ENCODE measurements around the gene MET.
"Not testable (repeated sequence)": the region's sequence is repeated elsewhere in the genome, so short reads cannot be mapped to it uniquely, and the experiment has no call there.

MET gene

DNA sequence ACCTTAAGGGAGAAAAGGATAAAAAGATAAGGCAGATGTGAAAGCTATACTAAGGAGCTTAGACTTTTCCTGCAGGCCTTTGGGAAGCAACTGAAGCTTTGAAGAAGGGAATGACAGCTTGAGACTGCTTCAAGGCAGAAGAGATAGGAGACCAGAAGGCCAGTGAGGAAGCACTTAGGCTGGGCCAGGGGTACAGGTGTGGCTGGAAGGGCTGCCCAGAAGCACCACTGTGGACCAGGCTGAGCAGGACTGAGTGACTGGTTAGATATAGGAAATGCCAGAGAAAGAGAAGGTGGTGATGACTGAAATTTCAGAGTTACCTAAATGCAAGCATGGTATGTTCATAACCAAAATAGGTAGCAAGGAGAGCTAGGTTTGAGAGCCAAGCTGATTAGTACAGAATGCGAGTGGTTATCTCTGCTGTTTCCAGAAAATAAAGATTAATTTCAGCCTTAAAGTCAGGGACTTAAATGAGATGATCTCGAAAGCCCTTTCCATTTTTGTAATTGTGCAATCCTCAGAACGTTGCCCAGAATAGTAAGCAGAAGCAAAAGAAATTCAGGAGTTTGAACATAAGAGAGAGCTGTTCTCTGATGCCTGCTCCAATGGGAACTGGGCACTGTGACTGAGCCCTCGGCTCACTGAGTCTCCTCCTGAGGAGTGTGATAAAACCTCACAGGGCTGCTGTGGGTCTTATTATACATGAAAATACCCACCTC, 54.9 kb downstream of the MET start:
- DNase-seq (ENCODE audit: low spot score) = no peak

DNA sequence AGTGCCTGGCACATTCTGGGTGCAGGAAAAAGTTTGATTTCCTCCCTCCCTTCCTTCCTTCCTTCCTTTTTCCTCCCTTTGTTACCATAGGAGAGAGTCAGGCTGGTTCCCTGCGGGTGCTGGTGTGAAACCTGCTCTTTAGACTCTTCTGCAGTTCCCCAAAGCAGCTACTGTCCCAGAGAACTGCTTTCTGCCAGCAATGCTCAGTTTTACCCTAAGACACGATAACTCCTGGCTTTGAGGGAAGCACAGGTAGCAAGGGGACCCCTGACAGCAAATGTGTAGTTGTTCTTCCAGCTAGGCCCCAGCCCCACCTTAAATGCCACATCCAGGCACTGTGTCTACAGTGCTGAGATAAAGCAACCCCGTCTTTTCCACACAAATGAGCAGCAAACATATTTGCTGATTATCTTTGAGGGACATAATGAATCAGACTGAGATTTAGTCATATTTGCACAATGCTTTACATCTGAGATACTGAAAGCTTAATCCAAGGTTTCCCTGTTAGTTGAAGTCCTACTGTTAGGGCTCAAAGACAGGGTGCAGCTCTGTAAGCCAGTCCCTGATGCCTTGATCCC, 55.5 kb downstream of the MET start:
- no peak for DNase-seq (ENCODE audit: low spot score)

DNA sequence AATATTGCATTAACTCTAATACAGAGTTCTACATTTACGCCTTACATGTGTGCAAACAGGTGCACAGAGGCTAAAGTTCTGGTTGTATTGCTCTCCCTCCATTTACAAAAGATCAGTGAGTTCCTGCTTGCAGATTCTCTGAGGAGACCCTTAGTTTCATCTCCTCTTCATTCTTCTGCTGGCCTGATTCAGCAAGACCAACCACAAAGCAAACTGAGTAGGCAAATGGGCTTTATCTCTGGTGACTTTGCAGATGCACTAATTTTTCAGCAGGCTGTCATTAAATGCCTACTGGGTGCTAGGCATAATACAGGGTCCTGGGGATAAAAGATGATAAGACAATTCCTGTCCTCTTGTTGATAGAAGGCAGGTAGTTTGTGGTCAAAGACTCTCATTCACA, 56.4 kb downstream of the MET start:
- DNase-seq (ENCODE audit: low spot score) = no peak

- no peak for DNase-seq (ENCODE audit: low spot score)
These were observed 58.4 kb downstream of the MET start for GRCh38 chr7:116730097-116731022.

GRCh38 chr7:116731023-116731395, 59.0 kb downstream of the MET start:
- no peak for DNase-seq (ENCODE audit: low spot score)

GRCh38 chr7:116731445-116732335, 59.7 kb downstream of the MET start:
- DNase-seq (ENCODE audit: low spot score) = no peak

GRCh38 chr7:116732788-116733694, 61.0 kb downstream of the MET start:
- no peak for DNase-seq (ENCODE audit: low spot score)

DNA sequence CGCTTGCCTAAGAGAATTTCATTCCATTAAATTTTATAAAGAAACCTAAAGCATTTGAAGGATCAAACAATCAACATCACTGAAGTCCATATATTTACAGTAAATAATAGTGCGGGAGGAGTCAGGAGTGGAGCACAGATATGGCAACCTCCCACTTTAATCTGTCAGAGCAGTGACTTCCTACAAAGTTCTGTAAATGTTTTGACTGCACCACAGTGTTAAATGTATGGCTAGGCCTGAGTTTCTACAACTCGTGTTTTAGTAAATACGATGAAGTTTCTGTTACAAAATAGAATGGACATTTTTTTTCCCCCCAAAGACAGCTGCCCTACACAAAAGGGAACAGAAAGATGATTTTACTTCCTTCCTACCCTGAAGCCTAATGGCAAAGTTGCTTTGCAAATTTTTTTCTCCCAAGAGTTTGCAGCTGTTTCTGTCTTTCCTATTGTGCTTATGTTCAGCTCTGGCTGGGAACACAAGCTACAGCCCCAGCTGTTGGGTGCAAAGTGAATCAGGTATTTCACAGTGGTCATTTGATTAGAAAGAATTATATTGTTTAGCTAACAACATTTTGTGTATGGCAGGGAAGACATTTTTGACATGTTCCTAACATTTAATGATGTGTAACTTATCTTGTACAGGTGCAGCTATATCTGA, 62.1 kb downstream of the MET start:
- no peak for DNase-seq (ENCODE audit: low spot score)

- DNase-seq (ENCODE audit: low spot score) = no peak
These were observed 62.7 kb downstream of the MET start for GRCh38 chr7:116734710-116735109.

DNA sequence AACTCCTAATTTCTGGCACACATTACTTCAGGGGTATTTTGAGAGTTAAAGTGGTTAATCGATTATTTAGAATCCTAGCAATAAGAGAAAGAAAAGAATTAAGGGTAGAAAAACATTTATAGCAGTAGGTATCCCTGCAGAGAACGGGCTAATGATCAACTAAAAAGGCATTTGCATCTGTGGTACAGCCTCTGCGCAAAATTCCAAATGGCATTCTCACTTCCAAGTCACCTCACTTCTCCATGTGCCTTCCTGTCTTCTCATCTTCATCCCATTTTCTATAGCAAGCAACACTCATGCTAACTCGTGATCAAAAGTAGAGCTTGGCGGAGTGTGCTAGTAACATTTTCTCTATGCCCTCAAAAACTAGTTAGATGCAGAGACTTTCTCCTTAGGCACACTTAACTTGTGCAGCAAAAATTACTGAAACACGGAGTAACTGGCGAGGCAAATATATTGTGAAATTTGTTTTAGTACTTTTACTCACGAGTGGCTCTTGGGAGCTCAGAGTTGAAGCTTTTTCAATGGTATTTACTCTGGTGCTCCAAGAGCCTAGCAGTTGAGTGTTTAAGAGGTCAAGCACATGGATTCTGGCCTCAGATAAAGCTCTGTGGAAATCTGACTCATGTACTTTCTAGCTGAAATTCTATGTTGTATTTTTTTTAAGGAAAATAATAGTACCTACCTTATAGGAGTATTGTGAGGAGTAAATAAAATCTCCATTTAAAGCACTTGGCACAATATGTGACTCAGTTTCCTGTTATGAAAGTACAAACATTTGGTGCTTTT, 65.1 kb downstream of the MET start:
- DNase-seq (ENCODE audit: low spot score) = no peak

DNA sequence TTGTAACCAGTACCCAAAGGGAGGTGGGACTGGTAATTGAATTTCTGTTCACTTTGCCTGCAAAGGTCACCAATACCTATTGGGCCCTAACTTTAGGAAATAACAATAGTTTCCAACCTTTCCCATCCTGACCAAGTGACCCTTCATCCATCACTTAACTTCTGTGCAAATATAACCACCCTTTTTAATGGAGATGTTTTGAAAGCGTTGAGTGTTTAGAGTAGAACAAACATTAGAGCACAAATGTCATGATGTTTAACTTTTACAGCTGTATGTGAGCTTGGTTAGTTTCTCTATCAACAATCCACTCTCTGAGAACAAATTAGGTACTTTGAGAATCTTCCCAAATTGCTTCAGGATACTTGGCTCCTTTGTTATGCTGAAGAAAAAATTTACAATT, 66.4 kb downstream of the MET start:
- no peak for DNase-seq (ENCODE audit: low spot score)

- DNase-seq (ENCODE audit: low spot score) = no peak
These were observed 67.3 kb downstream of the MET start for GRCh38 chr7:116739307-116739706.

- DNase-seq (ENCODE audit: low spot score) = no peak
These were observed 68.2 kb downstream of the MET start for GRCh38 chr7:116740231-116740630.

DNA sequence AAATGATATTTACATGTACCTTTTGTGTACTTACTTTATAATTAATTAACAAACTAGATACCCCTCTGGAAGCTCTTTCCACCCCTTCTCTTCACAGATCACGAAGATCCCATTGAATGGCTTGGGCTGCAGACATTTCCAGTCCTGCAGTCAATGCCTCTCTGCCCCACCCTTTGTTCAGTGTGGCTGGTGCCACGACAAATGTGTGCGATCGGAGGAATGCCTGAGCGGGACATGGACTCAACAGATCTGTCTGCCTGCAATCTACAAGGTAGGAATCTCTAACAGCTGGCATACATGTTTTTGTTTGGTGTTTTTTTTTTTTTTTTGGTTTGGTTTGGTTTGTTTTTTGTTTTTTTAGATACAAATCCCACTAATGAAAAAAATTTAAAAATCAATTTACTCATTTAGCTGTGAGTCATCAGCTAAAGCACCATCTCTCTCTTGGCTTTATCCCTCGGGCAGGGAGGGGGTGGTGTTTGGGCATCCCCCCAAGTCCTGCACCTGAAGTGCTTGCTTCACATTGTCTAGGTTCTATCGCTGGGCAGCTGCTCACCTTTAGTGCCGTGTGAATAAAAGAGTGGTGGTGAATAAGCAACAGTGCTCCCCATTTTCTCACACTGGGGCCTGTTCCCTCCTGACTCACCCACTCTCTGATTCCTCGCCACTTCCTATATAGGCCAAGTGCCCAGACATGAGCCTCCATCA, 68.9 kb downstream of the MET start:
- DNase-seq (ENCODE audit: low spot score) = no peak

GRCh38 chr7:116741625-116742316, 69.8 kb downstream of the MET start:
- no peak for DNase-seq (ENCODE audit: low spot score)

GRCh38 chr7:116742641-116743040, 70.6 kb downstream of the MET start:
- DNase-seq (ENCODE audit: low spot score) = no peak

- not testable (repeated sequence) for DNase-seq (ENCODE audit: low spot score)
These were observed 71.8 kb downstream of the MET start for GRCh38 chr7:116743835-116744234.

DNA sequence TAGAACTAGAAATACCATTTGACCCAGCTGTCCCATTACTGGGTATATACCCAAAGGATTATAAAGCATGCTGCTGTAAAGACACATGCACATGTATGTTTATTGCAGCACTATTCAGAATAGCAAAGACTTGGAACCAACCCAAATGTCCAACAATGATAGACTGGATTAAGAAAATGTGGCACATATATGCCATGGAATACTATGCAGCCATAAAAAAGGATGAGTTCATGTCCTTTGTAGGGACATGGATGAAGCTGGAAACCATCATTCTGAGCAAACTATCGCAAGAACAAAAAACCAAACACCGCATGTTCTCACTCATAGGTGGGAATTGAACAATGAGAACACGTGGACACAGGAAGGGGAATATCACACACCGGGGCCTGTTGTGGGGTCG, 74.4 kb downstream of the MET start:
- not testable (repeated sequence) for DNase-seq (ENCODE audit: low spot score)
